IMR-90 (cell line): ENCODE measurements around the gene FAM210B.

Source experiments
- CEBPB ChIP-seq: IDR thresholded peaks from 2 replicates; pipeline ENCODE4 v1.6.1; 2012; ENCODE audit warnings: low read depth, low read length, improper control_type of control experiment
- CHD1 ChIP-seq: IDR thresholded peaks from 2 replicates; pipeline ENCODE4 v1.6.1; 2012; ENCODE audit warnings: low read depth, low read length, improper control_type of control experiment
- FOS ChIP-seq: fragments of 150-350 bp; IDR thresholded peaks from 2 replicates; pipeline ENCODE4 v1.6.1; 2016; ENCODE audit warnings: low read depth, low read length
- MAZ ChIP-seq: IDR thresholded peaks from 2 replicates; pipeline ENCODE4 v1.6.1; 2012; ENCODE audit warnings: low read depth, mild to moderate bottlenecking, low read length, improper control_type of control experiment, moderate library complexity, borderline replicate concordance
- MXI1 ChIP-seq: IDR thresholded peaks from 2 replicates; pipeline ENCODE4 v1.6.1; 2012; ENCODE audit warnings: low read depth, mild to moderate bottlenecking, low read length, moderate library complexity, borderline replicate concordance
- POLR2A ChIP-seq: IDR thresholded peaks from 2 replicates; pipeline ENCODE4 v1.6.1; 2012; ENCODE audit warnings: mild to moderate bottlenecking, low read depth, low read length
- RAD21 ChIP-seq: IDR thresholded peaks from 2 replicates; pipeline ENCODE4 v1.6.1; 2012; ENCODE audit warnings: low read length, improper control_type of control experiment
- RCOR1 ChIP-seq: IDR thresholded peaks from 2 replicates; pipeline ENCODE4 v1.6.1; 2012; ENCODE audit warnings: mild to moderate bottlenecking, low read length, improper control_type of control experiment; ENCODE audit not compliant: insufficient replicate concordance
- RFX5 ChIP-seq: IDR thresholded peaks from 2 replicates; pipeline ENCODE4 v1.8.0; 2012; ENCODE audit warnings: low read depth, mild to moderate bottlenecking, low read length, moderate library complexity
- SMC3 ChIP-seq: fragments of 150-350 bp; IDR thresholded peaks from 2 replicates; pipeline ENCODE4 v1.6.1; 2016; ENCODE audit warnings: low read depth, mild to moderate bottlenecking, antibody characterized with exemption, low read length, moderate library complexity
- TF ChIP-seq, protein P1 (sequence below): conservative IDR thresholded peaks from 2 replicates; pipeline ENCODE4 v1.5.1; 2012; ENCODE audit warnings: mild to moderate bottlenecking, low read depth, low read length, improper control_type of control experiment
- TF ChIP-seq, protein P2 (sequence below): fragments of 150-350 bp; IDR thresholded peaks from 2 replicates; pipeline ENCODE4 v1.6.1; 2017; ENCODE audit warnings: mild to moderate bottlenecking, antibody characterized with exemption, low read length, low read depth

DNA sequence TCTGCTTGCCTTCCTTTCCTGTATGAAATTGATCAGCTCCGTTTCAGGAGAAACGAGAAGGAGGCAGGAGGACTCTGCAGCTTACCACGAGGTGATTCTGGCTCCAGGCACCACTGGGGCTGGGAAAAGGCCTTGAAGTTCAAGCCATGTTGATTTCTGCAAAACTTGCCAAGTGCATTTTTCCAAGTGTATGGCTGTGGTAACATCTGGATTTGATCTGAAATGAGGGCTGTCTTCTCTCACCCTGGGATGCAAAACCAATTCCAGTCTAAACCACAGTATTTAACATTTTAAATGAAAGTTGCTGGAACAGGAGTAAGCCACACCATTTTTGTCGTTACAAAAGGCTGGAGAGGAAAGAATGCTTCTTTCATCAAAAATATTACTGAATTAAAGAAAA is 36.1 kb upstream of the FAM210B start:
- TF ChIP-seq RFX5 = no peak
- TF ChIP-seq, protein P1, sequence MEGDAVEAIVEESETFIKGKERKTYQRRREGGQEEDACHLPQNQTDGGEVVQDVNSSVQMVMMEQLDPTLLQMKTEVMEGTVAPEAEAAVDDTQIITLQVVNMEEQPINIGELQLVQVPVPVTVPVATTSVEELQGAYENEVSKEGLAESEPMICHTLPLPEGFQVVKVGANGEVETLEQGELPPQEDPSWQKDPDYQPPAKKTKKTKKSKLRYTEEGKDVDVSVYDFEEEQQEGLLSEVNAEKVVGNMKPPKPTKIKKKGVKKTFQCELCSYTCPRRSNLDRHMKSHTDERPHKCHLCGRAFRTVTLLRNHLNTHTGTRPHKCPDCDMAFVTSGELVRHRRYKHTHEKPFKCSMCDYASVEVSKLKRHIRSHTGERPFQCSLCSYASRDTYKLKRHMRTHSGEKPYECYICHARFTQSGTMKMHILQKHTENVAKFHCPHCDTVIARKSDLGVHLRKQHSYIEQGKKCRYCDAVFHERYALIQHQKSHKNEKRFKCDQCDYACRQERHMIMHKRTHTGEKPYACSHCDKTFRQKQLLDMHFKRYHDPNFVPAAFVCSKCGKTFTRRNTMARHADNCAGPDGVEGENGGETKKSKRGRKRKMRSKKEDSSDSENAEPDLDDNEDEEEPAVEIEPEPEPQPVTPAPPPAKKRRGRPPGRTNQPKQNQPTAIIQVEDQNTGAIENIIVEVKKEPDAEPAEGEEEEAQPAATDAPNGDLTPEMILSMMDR = no peak
- no peak for TF ChIP-seq CEBPB
- TF ChIP-seq RAD21 = no peak
- no peak for TF ChIP-seq MXI1
- no peak for TF ChIP-seq POLR2A
- TF ChIP-seq MAZ = no peak
- TF ChIP-seq CHD1 = no peak
- no peak for TF ChIP-seq FOS
- no peak for TF ChIP-seq SMC3
- TF ChIP-seq, protein P2, sequence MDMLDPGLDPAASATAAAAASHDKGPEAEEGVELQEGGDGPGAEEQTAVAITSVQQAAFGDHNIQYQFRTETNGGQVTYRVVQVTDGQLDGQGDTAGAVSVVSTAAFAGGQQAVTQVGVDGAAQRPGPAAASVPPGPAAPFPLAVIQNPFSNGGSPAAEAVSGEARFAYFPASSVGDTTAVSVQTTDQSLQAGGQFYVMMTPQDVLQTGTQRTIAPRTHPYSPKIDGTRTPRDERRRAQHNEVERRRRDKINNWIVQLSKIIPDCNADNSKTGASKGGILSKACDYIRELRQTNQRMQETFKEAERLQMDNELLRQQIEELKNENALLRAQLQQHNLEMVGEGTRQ = no peak
- TF ChIP-seq RCOR1 = no peak
